Measurements from ENCODE around the gene HOXA4.

DNA sequence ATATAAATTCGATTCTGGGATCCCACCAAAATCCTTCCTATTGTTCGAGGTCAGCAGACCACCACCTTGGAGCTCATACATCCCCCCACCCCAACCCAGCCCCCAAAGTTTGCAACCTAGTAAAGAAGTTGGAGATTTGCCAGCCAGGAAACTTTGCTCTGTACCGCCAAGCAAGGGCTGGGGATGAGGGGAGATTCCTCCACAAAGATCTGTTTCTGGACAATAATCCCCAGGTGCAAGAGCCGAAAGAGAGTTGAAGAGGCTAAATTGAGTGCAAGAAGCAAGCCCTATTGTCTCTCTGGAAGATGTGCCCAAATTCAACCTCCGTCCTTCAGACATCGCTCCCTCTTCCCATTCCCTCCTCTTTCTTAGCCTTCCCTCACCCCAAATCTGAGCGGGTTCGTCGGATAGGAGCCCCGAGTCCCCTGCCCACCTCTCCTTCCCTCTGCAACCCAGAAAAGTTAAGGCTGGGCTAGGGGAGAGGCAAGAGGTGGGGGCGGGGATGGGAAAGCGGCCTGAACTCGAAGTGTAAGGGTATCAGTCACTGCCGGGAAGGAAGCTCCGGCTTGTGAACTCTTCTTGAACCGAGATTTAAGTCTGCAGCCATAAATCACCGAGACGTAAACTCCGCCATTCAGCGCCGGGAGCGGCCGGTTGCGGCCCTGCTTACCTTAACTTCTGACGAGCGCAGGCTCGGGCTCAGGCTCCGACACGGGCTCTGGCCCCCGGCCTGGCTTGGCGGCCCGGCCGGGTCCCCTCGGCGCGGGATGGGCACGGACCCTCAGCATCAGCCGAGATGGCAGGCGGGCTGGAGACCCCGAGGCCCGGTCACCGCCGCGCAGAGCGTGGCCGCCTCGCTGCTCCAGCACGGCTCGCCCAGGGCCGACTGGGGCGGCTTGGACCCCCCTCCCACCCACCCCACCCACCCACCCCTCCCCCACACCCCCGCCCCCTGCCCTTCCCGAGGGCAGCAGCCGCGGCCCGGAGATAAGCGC lies 17.3 kb downstream of the HOXA4 start:
- TF ChIP-seq, protein P1, sequence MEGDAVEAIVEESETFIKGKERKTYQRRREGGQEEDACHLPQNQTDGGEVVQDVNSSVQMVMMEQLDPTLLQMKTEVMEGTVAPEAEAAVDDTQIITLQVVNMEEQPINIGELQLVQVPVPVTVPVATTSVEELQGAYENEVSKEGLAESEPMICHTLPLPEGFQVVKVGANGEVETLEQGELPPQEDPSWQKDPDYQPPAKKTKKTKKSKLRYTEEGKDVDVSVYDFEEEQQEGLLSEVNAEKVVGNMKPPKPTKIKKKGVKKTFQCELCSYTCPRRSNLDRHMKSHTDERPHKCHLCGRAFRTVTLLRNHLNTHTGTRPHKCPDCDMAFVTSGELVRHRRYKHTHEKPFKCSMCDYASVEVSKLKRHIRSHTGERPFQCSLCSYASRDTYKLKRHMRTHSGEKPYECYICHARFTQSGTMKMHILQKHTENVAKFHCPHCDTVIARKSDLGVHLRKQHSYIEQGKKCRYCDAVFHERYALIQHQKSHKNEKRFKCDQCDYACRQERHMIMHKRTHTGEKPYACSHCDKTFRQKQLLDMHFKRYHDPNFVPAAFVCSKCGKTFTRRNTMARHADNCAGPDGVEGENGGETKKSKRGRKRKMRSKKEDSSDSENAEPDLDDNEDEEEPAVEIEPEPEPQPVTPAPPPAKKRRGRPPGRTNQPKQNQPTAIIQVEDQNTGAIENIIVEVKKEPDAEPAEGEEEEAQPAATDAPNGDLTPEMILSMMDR (IDR thresholded peaks at IDR 0.05), result no peak
- no peak for TF ChIP-seq POLR2A (IDR thresholded peaks at IDR 0.05)
